Endometrial microvascular endothelial cells (primary cell): ENCODE data around the gene SSBP3. TPM values are rescaled to one million over a fixed set of nuclear protein-coding genes. Genes with fewer than 3 reads are reported as not detected.
"Not testable (repeated sequence)": the region's sequence is repeated elsewhere in the genome, so short reads cannot be mapped to it uniquely, and the experiment has no call there.

Experiments
- in situ Hi-C: cut with HindIII; loops from 2 replicates; pipeline ENCODE4 v1.10.0; 2017; ENCODE audit warnings: low sequenced_read_pairs, low pct_unique_long_range_greater_than_20kb; ENCODE audit errors: inconsistent ontology term
- total RNA-seq: library from RNA; depleted of rRNA; stranded (reverse); fragments of >200 nt; gene quantifications from one replicate; pipeline ENCODE4 v1.2.3, GENCODE V29; 2015; ENCODE audit errors: inconsistent ontology term

Gene SSBP3
- total RNA-seq, 1 donor from 2014 or later = 32.1 TPM

DNA sequence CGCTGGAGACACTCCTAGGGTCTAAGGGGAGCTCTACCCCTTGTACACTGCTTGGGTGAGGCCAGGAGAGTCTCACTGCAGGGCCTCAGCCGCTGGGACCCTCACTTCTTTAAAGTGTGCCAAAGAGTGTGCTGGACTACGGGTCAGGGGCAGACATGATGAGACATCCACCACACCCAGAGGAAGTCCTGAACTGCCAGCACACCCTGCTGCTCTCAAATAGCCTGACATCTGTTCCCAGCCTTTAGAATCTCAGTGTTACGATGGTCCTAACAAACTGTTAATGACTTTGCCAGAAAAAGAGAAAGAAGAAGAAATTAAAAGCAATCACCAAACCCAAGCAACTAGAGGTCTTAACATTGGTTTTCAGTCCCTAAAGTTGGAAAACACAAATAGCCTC lies 157.2 kb downstream of the SSBP3 start:
- in situ Hi-C loops = no loop called here

DNA sequence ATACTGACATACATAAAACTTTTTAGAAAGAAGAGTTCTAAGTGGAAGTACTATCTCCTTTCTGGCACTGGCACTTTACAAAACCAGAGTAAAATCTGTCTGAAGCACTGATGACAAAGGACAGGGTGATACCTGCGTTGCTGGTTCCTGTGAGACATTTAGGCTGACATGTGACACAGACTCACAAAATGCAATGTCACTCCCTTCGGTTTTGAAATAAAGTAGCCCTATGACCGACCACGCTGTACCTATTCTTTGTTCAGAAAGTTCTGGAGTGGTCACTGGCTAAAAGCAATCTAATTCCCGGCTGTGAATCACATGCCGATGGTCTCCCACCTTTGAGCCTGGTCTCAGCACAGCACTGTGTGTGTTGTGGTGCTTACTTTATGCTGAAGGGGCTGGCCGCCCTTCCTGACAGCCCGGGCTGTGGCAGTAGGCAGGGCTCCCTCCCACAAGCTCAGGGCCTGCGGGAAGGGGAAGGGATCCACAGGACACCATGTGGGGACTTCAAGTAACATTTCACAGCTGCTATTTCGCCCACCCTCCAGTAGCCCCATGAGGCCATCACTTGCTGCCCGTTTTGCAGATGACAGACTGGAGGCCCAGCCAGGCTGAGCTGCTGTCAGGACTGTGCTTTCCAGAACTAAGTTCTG lies 158.2 kb downstream of the SSBP3 start:
- in situ Hi-C loops = no loop called here

DNA sequence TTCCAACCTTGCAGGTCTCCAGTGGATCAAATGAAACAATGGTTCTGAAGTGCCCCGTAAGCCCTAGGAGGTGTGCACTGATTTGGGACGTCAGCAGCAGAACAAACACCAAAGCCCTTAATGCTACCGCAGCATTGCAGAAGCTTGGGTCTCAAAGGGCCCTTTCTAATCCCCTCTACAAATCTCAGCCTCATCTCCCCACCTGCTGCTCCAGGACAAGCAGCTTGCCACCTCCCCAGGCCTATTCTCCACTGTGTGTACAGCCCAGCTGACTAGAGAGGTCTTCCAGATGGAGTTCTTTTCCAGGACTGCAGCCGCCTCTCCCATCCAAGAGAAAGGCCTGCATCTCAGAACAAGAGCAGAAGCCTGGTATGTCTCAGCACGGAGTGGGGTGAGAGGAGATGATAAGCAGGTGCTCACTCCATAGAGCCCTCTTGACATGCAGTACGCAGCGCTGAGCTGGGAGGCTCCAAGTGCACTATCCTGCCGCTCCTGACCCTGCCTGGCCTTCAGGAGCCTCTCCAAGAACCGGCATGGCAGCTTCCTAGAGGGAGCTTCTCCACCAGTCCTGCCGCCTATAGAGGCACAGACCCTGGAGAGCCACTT lies 160.0 kb downstream of the SSBP3 start:
- in situ Hi-C loops = no loop called here

GRCh38 chr1:54245501-54245900 lies 160.7 kb downstream of the SSBP3 start:
- in situ Hi-C loops = no loop called here

- in situ Hi-C loops = no loop called here
Observed at GRCh38 chr1:54244655-54245054, 161.5 kb downstream of the SSBP3 start.

- in situ Hi-C loops = no loop called here
Observed at GRCh38 chr1:54243022-54243421, 163.2 kb downstream of the SSBP3 start.

DNA sequence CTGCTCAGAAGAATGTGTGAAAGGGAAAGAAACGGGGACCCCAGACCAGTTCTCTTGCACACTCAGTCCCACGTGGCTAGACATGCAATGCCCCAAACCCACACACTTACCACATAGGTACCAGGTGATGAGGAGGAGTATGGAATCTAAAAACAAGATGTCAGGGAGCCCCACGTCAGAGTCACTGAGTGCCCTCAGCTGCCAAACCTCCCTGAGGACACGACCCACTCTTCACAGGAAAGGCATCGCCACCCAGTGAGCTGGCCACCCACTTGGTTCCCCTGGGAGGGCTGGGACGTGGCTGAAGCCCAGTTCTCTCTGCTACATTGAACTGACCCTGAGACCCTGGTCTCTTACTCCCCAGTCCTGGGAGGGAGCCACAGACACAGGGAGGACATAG lies 164.8 kb downstream of the SSBP3 start:
- in situ Hi-C loops = no loop called here

GRCh38 chr1:54240741-54241335 lies 165.4 kb downstream of the SSBP3 start:
- in situ Hi-C loops = no loop called here

DNA sequence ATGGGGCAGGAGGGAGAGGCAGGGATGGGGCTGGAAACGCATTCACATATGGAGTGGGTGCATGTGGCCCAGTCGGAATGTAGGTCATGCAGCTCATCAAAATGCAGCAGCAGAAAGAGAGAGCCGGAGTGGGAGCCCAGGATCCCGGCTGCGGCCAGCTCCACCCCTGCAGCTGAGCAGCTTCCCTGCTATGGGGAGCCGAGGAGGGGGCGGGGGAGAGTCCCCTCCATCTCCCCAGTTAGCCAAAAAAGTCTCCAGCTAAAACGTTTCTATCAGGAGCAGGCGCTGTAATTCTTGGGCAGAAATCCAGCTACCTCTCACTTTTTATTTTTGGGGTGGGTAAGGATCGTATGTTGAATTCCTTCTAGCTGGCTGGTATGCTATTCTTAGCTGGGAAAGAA lies 166.6 kb downstream of the SSBP3 start:
- in situ Hi-C loops = no loop called here

DNA sequence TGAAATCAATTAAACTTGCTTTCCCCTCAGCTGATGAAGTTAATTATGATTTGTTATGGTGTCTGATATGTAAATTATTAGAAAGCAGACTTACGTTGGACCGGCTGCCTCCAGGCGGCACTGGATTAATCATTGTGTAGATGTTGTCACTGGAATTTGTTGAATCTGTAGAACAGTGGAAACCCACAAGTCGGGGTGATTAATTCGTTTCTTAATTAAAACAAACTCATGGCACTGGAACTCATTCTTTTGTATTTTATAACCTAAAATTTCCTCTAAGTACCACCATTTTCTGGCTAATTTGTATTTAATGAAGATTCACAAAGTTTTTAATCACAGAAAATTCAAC lies 167.2 kb downstream of the SSBP3 start:
- in situ Hi-C loops = no loop called here

- in situ Hi-C loops = no loop called here
Observed at GRCh38 chr1:54238353-54239034, 167.7 kb downstream of the SSBP3 start.

DNA sequence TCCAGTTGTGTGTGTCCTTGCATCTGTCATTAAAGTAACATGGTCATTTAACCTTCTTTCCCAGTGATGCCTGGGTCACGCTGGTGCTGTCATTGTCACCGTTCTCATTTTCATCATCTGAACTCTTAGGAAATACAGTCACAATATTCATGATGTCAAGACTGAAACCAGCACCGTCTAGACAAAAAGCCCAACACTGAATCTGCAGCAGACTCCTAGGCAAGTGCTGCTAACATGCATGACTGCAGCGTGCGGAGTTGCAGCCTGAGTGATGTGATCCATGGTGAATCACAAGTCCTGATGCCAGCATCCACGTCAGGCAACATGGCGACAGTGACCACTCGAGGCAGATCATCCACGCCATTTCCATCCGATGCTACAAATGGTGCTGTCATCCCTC lies 168.6 kb downstream of the SSBP3 start:
- in situ Hi-C loops = no loop called here

DNA sequence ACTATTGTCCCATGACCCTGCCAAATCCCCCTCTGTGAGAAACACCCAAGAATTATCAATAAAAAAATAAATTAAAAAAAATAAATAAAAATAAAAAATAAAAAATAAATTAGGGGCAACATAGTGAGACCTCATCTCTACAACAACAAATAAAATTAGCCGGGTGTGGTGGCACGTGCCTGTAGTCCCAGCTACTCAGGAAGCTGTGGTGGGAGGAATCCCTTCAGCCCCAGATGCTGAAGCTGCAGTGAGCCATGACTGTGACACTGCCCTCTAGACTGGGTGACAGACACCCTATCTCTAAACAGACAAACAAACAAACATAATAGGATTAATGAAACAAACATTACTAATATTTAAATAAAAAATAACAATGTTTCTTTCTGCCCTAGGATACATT lies 171.9 kb downstream of the SSBP3 start:
- in situ Hi-C loops = no loop called here

- in situ Hi-C loops = not testable (repeated sequence)
Observed at GRCh38 chr1:54233196-54233595, 173.0 kb downstream of the SSBP3 start.

DNA sequence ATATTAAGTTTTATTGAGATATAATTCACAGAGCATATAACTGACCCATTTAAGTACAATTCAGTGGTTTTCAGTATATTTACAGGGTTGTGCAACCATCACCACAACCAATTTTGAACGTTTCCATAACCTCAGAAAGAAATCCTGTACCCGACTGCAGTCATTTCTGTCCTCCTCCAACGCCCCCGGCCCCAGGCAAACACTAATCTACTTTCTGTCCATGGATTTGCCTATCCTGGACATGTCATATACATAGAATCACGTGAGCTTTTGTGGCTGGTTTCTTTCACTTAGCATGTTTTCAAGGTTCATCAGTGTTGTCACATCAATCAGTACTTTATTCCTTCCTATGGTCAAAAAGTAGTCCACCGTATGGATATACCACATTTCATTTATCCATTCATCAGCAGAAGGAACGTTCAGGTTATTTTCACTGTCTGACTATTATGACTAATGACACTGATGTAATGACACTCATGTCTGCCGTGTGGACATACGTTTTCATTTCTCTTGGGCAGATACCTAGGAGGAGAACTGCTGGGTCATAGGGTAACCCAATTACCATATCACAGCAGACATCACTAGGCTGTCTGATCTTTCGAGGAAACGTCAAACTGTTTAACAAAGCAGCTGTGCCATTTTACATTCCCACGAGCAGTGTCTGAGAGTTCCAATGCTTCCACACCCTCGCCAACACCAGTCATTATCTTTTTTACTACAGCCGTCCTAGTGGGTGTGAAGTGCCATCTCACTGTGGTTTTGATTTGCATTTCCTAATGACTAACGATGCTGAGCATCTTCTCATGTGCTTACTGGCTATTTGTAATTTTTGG lies 175.5 kb downstream of the SSBP3 start:
- in situ Hi-C loops = no loop called here

DNA sequence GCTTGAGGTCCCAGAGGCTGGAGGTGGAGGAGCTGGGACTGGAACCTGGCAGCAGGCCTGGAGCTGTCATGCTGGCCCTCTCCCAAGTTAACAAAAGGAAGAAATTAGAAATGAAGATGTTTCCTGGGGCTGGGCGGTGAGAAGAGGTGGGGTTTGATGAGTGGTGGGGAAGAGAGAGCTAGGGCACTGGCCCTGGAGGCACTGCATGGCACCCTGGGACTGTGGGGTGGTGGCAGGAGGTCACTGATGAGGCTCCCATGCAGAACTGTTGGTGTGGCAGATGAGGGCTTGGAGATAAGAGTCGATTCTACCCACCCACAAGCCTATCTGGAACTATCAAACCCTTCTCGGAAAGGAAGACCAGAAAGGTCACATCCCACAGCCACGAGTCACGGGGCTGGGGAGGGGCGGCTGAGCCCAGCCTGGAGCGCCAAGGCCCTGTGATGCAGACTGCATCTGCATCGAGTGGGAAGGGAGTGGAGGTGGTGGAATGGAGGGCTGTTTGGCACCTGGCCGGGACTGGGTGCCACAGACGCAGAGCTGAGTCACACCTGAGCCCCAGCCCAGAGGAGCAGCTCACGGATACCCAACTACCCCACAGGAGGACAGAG lies 176.8 kb downstream of the SSBP3 start:
- in situ Hi-C loops = no loop called here

DNA sequence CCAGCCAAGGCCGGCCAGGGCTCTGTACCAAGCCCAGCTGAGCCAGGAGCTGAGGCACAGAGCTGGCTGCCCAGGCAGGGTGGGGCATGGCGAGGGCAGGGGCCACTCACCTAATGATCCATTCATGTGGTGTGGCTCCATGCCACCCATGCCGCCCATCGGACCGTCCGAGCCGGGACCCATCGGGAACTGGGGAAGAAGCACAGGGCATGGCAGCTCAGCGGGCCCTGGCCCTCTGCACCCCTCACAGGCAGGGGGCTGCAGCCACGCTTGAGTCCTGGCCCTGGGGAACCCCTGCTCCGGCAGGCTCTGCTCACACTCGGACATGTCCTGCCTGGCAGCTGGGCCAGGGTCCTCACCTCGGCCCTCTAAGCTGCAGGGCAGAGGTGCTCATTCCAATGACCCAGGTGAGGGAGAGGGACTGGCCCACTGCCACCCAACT lies 177.5 kb downstream of the SSBP3 start:
- in situ Hi-C loops = no loop called here

DNA sequence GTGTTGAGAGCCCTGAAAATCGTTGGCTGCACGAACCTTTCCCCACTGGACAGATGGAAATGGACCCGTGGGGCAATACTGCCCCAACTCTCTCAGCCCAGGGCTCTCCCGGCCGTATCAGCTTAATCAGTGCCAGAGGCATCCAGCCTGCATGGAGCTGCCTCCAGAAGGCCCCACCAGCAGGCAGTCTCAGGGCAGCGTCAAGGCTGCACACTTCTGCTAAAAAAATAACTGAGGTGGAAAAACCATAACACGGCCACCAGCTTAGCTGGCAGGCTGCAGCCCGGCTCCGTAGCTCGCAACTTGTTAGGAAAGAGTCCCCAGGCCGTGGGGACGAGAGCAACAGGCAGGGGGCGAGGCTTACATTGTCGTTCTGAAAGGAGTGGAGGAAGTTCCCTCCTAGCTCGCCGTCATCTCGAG lies 178.3 kb downstream of the SSBP3 start:
- in situ Hi-C loops = no loop called here

GRCh38 chr1:54227091-54227602 lies 179.0 kb downstream of the SSBP3 start:
- in situ Hi-C loops = no loop called here
